ENCODE measurements around the gene DNAI7. TPM values are rescaled to one million over a fixed set of nuclear protein-coding genes. Genes with fewer than 3 reads are reported as not detected.

Gene DNAI7
- total and polyA plus RNA-seq, 2 of the 8 experiments (the other 6 are each of a cell fraction or from before 2014, with no cell fraction given) = 0.12 to 0.28 TPM

GRCh38 chr12:25069224-25069623 is 125.7 kb downstream of the DNAI7 start:
- TF ChIP-seq SIX5 (IDR thresholded peaks at IDR 0.05; ENCODE audit: low read depth, low read length) (no peak), TEAD4 (IDR thresholded peaks at IDR 0.05; ENCODE audit: low read depth, low read length) (no peak), CBX5 (IDR thresholded peaks at IDR 0.05; ENCODE audit: low read depth, low read length) (no peak), EGR1 (IDR thresholded peaks at IDR 0.05; ENCODE audit: borderline replicate concordance, low read depth, low read length) (no peak), SIRT6 (IDR thresholded peaks at IDR 0.05; ENCODE audit: low read length) (no peak), BCL11A (IDR thresholded peaks at IDR 0.05; ENCODE audit: low read depth in 2 of 2, low read length in 2 of 2) (no peak), POLR2A (IDR thresholded peaks at IDR 0.05; ENCODE audit: control extremely low read depth in 1 of 2, low read depth in 2 of 2, low read length in 2 of 2) (no peak), EP300 (IDR thresholded peaks at IDR 0.05; ENCODE audit: borderline replicate concordance in 1 of 2, low read depth in 2 of 2, low read length in 2 of 2) (no peak), KDM4A (IDR thresholded peaks at IDR 0.05; ENCODE audit: low read depth, low read length, severe bottlenecking) (no peak)
- no peak for FAIRE-seq
- Histone ChIP-seq H3K23me2 (ENCODE audit: low read depth, low read length) (no peaks in the 10 kb centered on the region), H2AK5ac (ENCODE audit: low read depth, low read length) (no peak overlapping the region), H3K4me2 (ENCODE audit: insufficient read depth in 1 of 2, low read depth in 2 of 2, low read length in 2 of 2) (no peak overlapping the region), H3K9ac (replicated peaks in 1 of 4; ENCODE audit: extremely low read depth in 1 of 4, low read depth in 3 of 4, low read length in 3 of 4) (no peak overlapping the region), H3K4me3 (ENCODE audit: extremely low read depth in 1 of 4, insufficient read depth in 2 of 4, low read depth in 3 of 4, low read length in 4 of 4) (no peak overlapping the region), H3K79me2 (ENCODE audit: control insufficient read depth in 1 of 2, insufficient read depth in 2 of 2, low read length in 2 of 2) (no peaks in the 10 kb centered on the region), H2AFZ (ENCODE audit: low read length) (no peak overlapping the region), H3K9me3 (ENCODE audit: insufficient read depth in 2 of 2, low read depth in 1 of 2, low read length in 1 of 2) (no peaks in the 10 kb centered on the region), H2BK20ac (ENCODE audit: low read length) (no peak overlapping the region), H3K4ac (replicated peaks; ENCODE audit: insufficient read length, low read depth, low read length) (no peak overlapping the region), H3K14ac (ENCODE audit: insufficient read length) (no peak overlapping the region), H3K23ac (ENCODE audit: insufficient read length) (no peak overlapping the region), H3K36me3 (ENCODE audit: control insufficient read depth in 2 of 4, insufficient read depth in 4 of 4, low read length in 3 of 4) (no peaks in the 10 kb centered on the region), H2BK5ac (ENCODE audit: low read depth, low read length) (no peak overlapping the region), H2BK120ac (replicated peaks; ENCODE audit: low read depth, low read length) (no peak overlapping the region), H3K27ac (ENCODE audit: low read depth, low read length) (no peak overlapping the region), H2BK15ac (ENCODE audit: low read length) (no peak overlapping the region), H2BK12ac (ENCODE audit: low read depth, low read length) (no peak overlapping the region), H3K18ac (ENCODE audit: extremely low read depth, low read length) (no peak overlapping the region), H4K5ac (ENCODE audit: insufficient read length, low read depth, low read length) (no peak overlapping the region), H3K79me1 (ENCODE audit: low read depth, low read length) (no peaks in the 10 kb centered on the region), H4K8ac (ENCODE audit: extremely low read depth, insufficient read depth, low read length) (no peak overlapping the region), H3K4me1 (replicated peaks in 1 of 4; ENCODE audit: control insufficient read depth in 3 of 4, insufficient read depth in 4 of 4, low read length in 3 of 4) (peaks cover 0 to 10% (median 0%) of the 10 kb centered on the region in 4 experiments; a peak in 1 of 7 replicates), H4K20me1 (replicated peaks in 1 of 2; ENCODE audit: control insufficient read depth in 1 of 2, insufficient read depth in 2 of 2, low read length in 2 of 2) (no peaks in the 10 kb centered on the region), H3K56ac (replicated peaks; ENCODE audit: insufficient read length, low read depth, low read length) (no peak overlapping the region), H3K27me3 (replicated peaks in 1 of 4; ENCODE audit: control insufficient read depth in 3 of 4, extremely low read depth in 1 of 4, insufficient read depth in 3 of 4, low read length in 3 of 4) (no peaks in the 10 kb centered on the region), H4K91ac (replicated peaks; ENCODE audit: insufficient read length, low read length) (no peak overlapping the region)
- POLR2A ChIA-PET (ENCODE audit: partially characterized antibody) = no interaction called here
- 84% methylated on average over 2 of the region's 2 CpGs; no CpG with 5 or more reads in 1 of the 2 experiments for WGBS, 2 experiments (ENCODE audit: extremely low coverage in 1 of 2, insufficient coverage in 1 of 2, insufficient read length in 1 of 2, insufficient replicate concordance in 2 of 2, low coverage in 1 of 2, low lambda C conversion rate in 2 of 2, missing lambda C conversion rate in 1 of 2)
- CTCF ChIA-PET (ENCODE audit: partially characterized antibody) = no interaction called here
- DNase-seq (ENCODE audit: low read depth in 1 of 2, low spot score in 2 of 2) = no peak
